Breast epithelium (tissue), 4 donors: ENCODE data around the gene HSFX3. TPM values are rescaled to one million over a fixed set of nuclear protein-coding genes. Genes with fewer than 3 reads are reported as not detected.
"Not testable (repeated sequence)": the region's sequence is repeated elsewhere in the genome, so short reads cannot be mapped to it uniquely, and the experiment has no call there.

Source experiments
- DNase-seq, 2 donors: peaks; one replicate each; pipeline ENCODE4 v3.0.0-alpha.2; 2019; ENCODE audit warnings: low spot score in 2 of 2
- H3K27ac ChIP-seq, 2 donors: fragments of 200-600 bp; sonication (generic) in 1 of 2; one replicate each; pipeline ENCODE4 v1.5.1; 2016 to 2019; ENCODE audit warnings: mild to moderate bottlenecking in 1 of 2
- H3K27me3 ChIP-seq, 2 donors: fragments of 200-600 bp; sonication (generic) in 1 of 2; one replicate each; pipeline versions ENCODE4 v1.5.1 to v1.6.0; 2017 to 2019; ENCODE audit warnings: control low read depth in 1 of 2, mild to moderate bottlenecking in 1 of 2
- H3K36me3 ChIP-seq: fragments of 200-600 bp; one replicate; pipeline ENCODE4 v1.5.1; 2019
- H3K4me1 ChIP-seq, 2 donors: fragments of 200-600 bp; sonication (generic); one replicate each; pipeline ENCODE4 v1.5.1; 2016 to 2019; ENCODE audit warnings: control low read depth in 1 of 2
- H3K4me3 ChIP-seq, 3 donors: fragments of 200-600 bp; sonication (generic); 1 replicate in 2 of 3; 2 replicates in 1 of 3; pipeline ENCODE4 v1.5.1; 2016 to 2019; ENCODE audit warnings: mild to moderate bottlenecking in 3 of 3, moderate library complexity in 2 of 3
- H3K9me3 ChIP-seq, 2 donors: fragments of 200-600 bp; sonication (generic) in 1 of 2; one replicate each; pipeline ENCODE4 v1.5.1; 2016 to 2019; ENCODE audit warnings: control low read depth in 1 of 2
- CTCF ChIP-seq, 3 donors: fragments of 450-650 bp; IDR thresholded peaks; one replicate each; pipeline ENCODE4 v1.5.1; 2016 to 2017; ENCODE audit warnings: antibody characterized with exemption in 3 of 3, mild to moderate bottlenecking in 3 of 3, moderate library complexity in 3 of 3
- POLR2A ChIP-seq: fragments of 450-650 bp; IDR thresholded peaks from one replicate; pipeline ENCODE4 v1.6.1; 2016; ENCODE audit warnings: antibody characterized with exemption, mild to moderate bottlenecking, moderate library complexity
- POLR2AphosphoS5 ChIP-seq, 3 donors: sonication (generic); formaldehyde crosslinking; IDR thresholded peaks; one replicate each; pipeline ENCODE4 v1.6.1; 2017; ENCODE audit warnings: antibody characterized with exemption in 3 of 3
- intact Hi-C: fragments of 100-400 bp; cut with DNase I; formaldehyde crosslinking; loops from one replicate; pipeline ENCODE4 v1.15.1; 2023; ENCODE audit warnings: low total_unique reads
- total RNA-seq, 3 donors: library from RNA; depleted of rRNA; stranded (reverse); fragments of >200 nt; gene quantifications; one replicate each; pipeline ENCODE4 v1.1.0, GENCODE V29; 2016

HSFX3 gene
- total RNA-seq, 3 donors from 2014 or later = not detected

DNA sequence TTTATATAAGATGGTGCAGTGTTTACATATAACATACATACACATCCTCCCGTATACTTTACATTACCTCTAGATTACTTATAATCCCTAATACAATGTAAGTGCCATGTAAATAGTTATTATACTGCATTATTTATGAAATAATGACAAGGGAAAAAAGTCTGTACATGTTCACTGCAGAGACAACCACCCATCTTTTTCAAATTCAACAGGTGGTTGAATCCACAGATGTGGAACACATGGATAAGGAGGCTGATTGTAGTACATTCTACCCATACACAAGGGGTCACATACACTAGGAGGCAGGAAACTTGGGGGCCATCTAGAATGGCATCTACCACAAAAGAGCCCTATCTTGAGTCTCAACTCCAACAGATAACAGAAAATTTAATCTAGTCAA is 41.3 kb downstream of the HSFX3 start:
- intact Hi-C loops = no loop called here
- Histone ChIP-seq H3K9me3 (no peaks in the 10 kb centered on the region), H3K4me1 (no peaks in the 10 kb centered on the region), H3K27me3 (peaks cover 0 to 39% of the 10 kb centered on the region in 2 donors), H3K4me3 (no peak overlapping the region), H3K36me3 (no peaks in the 10 kb centered on the region), H3K27ac (no peak overlapping the region)
- no peak for DNase-seq
- TF ChIP-seq CTCF (IDR thresholded peaks at IDR 0.05) (no peak), POLR2A (no peak), POLR2AphosphoS5 (IDR thresholded peaks at IDR 0.05) (no peak)

- H3K9me3 ChIP-seq = no peaks in the 10 kb centered on the region
- intact Hi-C loops = no loop called here
- DNase-seq = no peak
- TF ChIP-seq CTCF (IDR thresholded peaks at IDR 0.05) = no peak
- TF ChIP-seq POLR2AphosphoS5 (IDR thresholded peaks at IDR 0.05) = no peak
- TF ChIP-seq POLR2A = no peak
- no peaks in the 10 kb centered on the region for H3K4me1 ChIP-seq
- H3K27ac ChIP-seq = no peak overlapping the region
- peaks cover 0 to 40% of the 10 kb centered on the region in 2 donors for H3K27me3 ChIP-seq
- H3K4me3 ChIP-seq = no peak overlapping the region
- no peaks in the 10 kb centered on the region for H3K36me3 ChIP-seq
These were observed 43.4 kb downstream of the HSFX3 start for GRCh38 chrX:149506349-149506748.

DNA sequence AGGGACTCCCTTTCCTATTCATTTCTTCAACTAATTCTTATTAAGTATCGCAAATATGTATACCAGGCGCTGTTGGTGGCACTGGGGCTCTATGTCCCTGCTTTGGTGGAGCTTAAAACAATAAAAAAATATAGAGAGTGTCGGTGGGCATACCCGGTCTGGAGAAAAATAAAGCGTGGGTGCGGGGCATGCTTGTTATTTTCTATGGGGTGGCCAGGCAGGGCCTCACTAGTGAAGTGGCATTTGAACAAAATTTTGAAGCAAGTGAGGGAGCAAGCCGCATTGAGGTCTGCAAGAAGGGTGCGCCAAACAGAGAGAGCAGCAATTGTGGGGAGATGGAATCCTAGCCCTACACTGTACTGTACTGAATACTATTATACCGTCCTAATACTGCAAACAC is 44.1 kb downstream of the HSFX3 start:
- DNase-seq = no peak
- no peaks in the 10 kb centered on the region for H3K9me3 ChIP-seq
- intact Hi-C loops = no loop called here
- peak overlapping the region in 1 of 2 donors; percentile 86 for H3K27ac ChIP-seq
- H3K36me3 ChIP-seq = no peaks in the 10 kb centered on the region
- H3K4me3 ChIP-seq = peak overlapping the region in 2 of 3 donors; percentile 70 to 77
- peaks cover 0 to 37% of the 10 kb centered on the region in 2 donors for H3K27me3 ChIP-seq
- TF ChIP-seq CTCF (IDR thresholded peaks at IDR 0.05) (no peak), POLR2A (no peak), POLR2AphosphoS5 (IDR thresholded peaks at IDR 0.05) (no peak)
- H3K4me1 ChIP-seq = no peaks in the 10 kb centered on the region

DNA sequence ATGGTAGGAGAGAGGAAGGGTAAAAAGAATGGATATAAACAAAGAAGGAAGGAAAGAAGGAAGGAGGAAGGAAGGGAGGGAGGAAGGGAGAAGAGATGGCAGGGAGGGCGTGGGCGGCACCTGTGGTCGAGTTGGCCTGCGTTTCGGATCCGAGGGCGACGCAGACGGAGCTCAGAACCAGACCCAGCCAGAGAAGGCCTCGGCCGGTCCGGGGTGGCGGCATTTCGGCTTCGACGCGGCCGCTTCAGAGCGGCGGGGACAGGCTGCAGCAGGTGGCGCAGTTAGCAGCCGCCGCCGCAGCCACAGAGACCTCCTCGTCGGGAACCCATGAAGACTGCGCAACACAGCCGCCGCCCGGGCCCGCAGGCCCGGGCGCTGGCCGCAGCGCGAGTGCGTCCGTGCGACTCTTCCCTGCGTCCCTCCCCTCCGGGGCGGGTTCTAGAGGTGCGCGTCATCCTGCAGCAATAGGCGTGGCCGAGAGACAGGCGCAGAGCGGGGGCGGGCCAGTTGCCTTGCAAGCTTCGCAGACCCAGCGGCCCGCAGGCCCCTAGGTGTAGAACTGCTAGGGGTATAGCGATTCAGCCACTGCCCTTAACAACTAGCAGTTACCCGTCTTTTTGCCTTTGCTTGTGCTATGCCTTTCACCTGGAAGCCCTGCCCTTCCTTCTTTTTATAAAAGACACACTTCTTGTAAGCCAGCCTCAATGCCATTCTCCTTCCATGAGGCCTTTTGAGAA is 44.6 kb downstream of the HSFX3 start, which contains the start of gene IDS:
IDS (minus strand) TSS at position 392 of the 737 bp plus-strand sequence; CDS start at position 223, 169 bp downstream.
- peaks cover 0 to 33% of the 10 kb centered on the region in 2 donors for H3K27me3 ChIP-seq
- intact Hi-C loops = no loop called here
- no peaks in the 10 kb centered on the region for H3K36me3 ChIP-seq
- peak; percentile 86 to 88 for DNase-seq
- H3K9me3 ChIP-seq = no peaks in the 10 kb centered on the region
- peak within 1 kb of the TSS; percentile 66 to 77 (median 70) for H3K4me3 ChIP-seq
- peak within 1 kb of the TSS; percentile 86 to 93 for H3K27ac ChIP-seq
- no peaks in the 10 kb centered on the region for H3K4me1 ChIP-seq
- no peak for TF ChIP-seq CTCF (IDR thresholded peaks at IDR 0.05)
- TF ChIP-seq POLR2A = peak; percentile 86
- TF ChIP-seq POLR2AphosphoS5 (IDR thresholded peaks at IDR 0.05) = peak; percentile 45 to 59 (median 54)

DNA sequence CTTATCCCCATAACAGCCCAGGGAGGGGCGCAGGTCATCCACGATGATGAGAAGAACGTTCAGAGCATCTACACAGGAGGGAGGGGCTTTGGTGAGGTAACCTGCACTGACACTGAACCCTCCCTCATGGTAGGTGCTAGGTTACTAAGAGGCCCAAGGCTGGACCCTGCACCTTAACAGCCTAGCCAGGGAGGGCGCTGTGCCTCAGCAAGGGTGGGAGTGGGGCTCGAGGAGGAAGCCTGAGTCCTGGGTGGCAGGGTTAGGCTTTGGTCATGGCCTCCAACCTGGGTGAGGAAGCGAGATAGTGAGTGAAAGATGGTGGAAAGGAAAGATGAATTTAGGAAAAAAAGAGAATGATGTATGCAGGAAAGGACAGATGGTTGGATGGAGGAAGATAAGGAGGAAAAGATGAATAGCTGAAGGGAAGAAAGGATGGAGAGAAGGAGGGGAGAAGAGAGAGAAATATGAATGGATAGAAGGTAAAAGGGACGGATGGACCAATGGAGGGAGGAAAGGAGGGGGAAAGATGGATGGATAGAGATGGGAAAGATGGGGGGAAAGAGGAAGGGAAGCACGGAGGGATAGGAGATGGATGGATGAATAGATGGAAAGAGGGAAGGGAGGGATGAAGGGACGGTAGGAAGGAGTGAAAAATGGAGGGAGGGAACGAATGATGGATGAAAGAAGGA is 45.4 kb downstream of the HSFX3 start:
- intact Hi-C loops = no loop called here
- peaks cover 0 to 26% of the 10 kb centered on the region in 2 donors for H3K27me3 ChIP-seq
- no peaks in the 10 kb centered on the region for H3K36me3 ChIP-seq
- TF ChIP-seq CTCF (IDR thresholded peaks at IDR 0.05) (no peak), POLR2A (no peak), POLR2AphosphoS5 (IDR thresholded peaks at IDR 0.05) (no peak)
- DNase-seq = no peak
- peak overlapping the region; percentile 66 to 77 (median 70) for H3K4me3 ChIP-seq
- peak overlapping the region; percentile 86 to 93 for H3K27ac ChIP-seq
- H3K9me3 ChIP-seq = no peaks in the 10 kb centered on the region
- H3K4me1 ChIP-seq = no peaks in the 10 kb centered on the region

- H3K4me1 ChIP-seq, H3K9me3 ChIP-seq, intact Hi-C loops, DNase-seq, H3K36me3 ChIP-seq: not testable (repeated sequence)
- peak overlapping the region in 1 of 2 donors; percentile 93 for H3K27ac ChIP-seq
- peak overlapping the region in 2 of 3 donors; percentile 70 to 77 for H3K4me3 ChIP-seq
- H3K27me3 ChIP-seq = peaks cover 0 to 17% of the 10 kb centered on the region in 2 donors
These were observed 46.3 kb downstream of the HSFX3 start for GRCh38 chrX:149503446-149503845.

GRCh38 chrX:149502923-149503322 is 46.8 kb downstream of the HSFX3 start:
- H3K4me3 ChIP-seq, H3K9me3 ChIP-seq, DNase-seq, H3K36me3 ChIP-seq, H3K4me1 ChIP-seq, intact Hi-C loops: not testable (repeated sequence)
- Histone ChIP-seq H3K27me3 (peaks cover 0 to 14% of the 10 kb centered on the region in 2 donors), H3K27ac (peak overlapping the region in 1 of 2 donors; percentile 19)
